DND-41 (cell line): Measurements from ENCODE around the gene SLC12A7.

Experiments
- CTCF ChIP-seq: IDR thresholded peaks from 2 replicates; pipeline ENCODE4 v1.5.1; 2012; ENCODE audit warnings: borderline replicate concordance, low read length, moderate library complexity, mild to moderate bottlenecking; ENCODE audit not compliant: poor library complexity, severe bottlenecking; ENCODE audit errors: extremely low read depth
- EZH2 ChIP-seq: IDR thresholded peaks from 3 replicates; pipeline ENCODE4 v1.6.1; 2012; ENCODE audit warnings: borderline replicate concordance, low read depth, mild to moderate bottlenecking, moderate library complexity, low read length, inconsistent platforms; ENCODE audit not compliant: severe bottlenecking

- TF ChIP-seq EZH2 (no peak), CTCF (no peak)
Measured at GRCh38 chr5:1153428-1153827, 41.6 kb upstream of the SLC12A7 start.
